T follicular helper cell (primary cell): ENCODE data around the gene SEC61A2.
A peak's percentile ranks its signal among the peaks of the same experiment; 100 is the strongest.
"Not testable (repeated sequence)": the region's sequence is repeated elsewhere in the genome, so short reads cannot be mapped to it uniquely, and the experiment has no call there.

ENCODE experiments used
- DNase-seq: peaks from one replicate; pipeline ENCODE4 v3.0.0-alpha.2; 2020; ENCODE audit warnings: low read depth
- total RNA-seq, 2 experiments: gene quantifications; one replicate each; lab custom pipeline; 2026; lab: John Stamatoyannopoulos, UW

The SEC61A2 gene
- 9.5 to 19.1 reads per million in 2 experiments for total RNA-seq

DNA sequence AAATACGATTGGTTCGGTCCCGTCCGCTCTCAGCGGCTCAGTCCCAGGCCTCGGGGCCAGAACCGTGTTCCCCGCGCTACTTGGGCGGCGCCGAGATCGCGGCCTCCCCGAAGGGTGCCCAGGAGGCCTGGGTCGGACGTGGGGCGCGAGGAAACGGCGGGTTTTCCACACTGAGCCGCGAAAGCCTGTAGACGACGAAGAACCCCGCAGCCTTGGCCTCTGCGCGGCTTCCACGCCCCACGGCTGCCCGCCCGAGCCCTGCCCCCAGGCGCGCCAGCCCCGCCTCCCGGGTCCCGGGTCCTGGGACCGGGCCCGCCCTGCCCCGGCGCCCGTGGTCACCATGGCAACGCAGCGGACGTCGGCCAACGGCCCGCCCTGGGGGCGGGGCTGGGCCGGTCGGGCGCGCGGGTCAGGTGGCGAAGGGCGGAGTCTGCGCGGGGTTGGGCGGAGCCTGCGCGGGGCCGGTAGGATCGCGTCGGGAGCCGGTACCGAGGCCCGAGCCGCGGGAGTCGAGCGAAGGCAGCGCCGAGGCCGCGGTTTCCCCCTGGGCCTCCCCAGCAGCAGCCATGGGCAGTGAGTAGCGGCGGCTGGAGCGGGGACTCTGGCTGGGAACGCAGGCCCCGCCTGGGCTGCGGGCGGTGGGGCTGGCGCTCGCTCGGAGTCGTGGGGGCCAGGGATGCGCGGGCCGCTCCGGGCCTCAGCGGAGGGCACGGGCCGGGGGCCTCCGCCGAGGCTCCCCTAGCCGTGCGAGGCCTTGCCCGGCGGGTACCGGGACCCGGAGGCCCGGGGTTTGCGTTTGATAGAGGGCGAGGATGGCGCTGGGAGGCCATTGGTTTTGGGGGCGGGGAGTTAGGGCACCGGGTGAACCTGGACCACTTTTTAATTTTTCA is at the start of gene SEC61A2:
TSS of gene SEC61A2 (plus strand) at position 456 of the 890 bp plus-strand sequence. CDS start at position 567, 111 bp downstream.
- peak; percentile 97 for DNase-seq

DNA sequence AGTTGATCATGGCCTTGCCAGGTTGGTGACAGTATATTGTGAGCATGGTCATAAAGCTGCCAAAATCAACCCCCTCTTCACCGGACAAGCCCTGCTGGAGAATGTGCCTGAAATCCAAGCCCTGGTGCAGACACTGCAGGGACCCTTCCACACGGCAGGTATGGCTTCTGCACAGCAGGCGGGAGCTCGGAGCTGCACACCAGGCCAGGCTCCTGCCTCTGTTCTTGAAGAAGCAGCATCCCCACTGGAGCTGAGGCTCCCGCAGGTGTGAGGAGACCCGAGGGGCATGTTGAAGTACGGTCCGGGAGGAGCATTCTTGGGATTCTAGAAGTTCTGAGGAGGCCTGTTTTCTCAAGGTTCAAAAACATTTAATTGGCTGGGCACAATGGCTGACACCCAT is 48.0 kb upstream of the SEC61A2 start:
- no peak for DNase-seq

DNA sequence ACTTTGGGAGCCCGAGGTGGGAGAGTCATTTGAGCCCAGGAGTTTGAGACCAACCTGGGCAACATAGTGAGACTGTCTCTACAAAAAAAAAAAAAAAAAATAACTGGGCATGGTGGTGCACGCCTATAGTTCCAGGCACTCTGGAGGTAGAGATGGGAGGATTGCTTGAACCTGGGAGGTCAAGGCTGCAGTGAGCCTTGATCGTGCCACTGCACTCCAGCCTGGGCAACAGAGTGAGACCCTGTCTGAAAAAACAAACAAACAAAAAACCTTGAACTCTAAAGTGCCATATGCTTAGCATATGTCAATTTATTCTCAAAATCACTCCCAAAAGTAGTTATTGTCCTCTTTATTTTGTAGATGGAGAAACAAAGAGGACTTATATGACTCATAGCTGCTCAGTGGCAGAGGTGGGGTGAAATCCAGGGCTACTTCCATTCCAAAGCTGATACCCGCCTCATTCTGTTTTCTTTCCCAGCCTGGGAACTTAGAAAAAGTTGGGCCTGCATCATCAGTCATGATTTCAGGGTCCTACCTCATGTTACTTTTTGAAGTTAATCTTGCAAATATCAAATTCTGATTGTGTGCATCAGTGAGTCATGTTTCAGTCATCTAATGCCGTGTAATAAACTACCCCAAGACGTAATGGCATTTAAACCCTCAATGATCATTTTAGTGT is 47.5 kb upstream of the SEC61A2 start:
- DNase-seq: no peak

DNA sequence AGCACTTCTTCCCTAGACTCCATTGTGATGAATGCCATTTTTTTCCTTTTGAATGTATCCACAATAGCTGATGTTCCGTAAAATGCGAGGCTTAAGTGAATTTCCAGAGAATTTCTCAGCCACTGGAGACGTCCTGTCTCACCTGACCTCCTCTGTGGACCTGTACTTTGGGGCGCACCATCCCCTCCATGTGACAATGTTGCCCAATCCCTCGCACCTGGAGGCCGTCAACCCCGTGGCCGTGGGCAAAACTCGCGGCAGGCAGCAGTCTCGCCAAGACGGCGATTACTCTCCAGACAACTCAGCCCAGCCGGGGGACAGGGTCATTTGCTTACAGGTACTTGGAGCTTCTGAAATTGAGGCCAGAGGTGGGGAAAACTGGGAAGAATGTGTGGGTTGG is 40.6 kb upstream of the SEC61A2 start:
- DNase-seq: no peak

DNA sequence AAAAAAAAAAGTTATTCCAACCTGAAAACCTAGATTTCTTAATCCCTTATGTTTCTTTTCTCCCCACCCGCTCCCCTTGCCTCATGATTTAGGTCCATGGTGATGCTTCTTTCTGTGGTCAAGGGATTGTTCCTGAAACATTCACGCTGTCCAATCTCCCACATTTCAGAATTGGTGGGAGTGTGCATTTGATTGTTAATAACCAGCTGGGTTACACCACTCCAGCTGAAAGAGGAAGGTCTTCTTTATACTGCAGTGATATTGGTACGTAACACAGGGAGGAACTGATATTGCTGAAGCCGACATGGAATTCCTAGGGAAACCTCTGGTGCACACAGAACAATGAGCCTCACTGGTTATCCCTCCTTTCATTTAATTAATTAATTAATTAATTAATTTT is 38.1 kb upstream of the SEC61A2 start:
- no peak for DNase-seq

DNA sequence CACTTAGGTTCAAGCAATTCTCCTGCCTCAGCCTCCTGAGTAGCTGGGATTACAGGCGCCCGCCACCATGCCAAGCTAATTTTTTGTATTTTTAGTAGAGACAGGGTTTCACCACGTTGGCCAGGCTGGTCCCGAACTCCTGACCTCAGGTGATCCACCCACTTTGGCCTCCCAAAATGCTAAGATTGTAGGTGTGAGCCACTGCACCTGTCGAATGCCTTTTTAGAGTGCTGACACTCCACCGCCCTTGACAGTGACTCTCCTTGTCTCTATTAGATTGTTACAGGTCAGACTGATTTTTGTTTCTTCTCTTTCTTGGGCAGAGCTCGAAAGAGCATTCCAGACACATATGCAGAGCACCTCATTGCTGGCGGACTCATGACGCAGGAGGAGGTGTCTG is 32.1 kb upstream of the SEC61A2 start:
- DNase-seq: not testable (repeated sequence)

DNA sequence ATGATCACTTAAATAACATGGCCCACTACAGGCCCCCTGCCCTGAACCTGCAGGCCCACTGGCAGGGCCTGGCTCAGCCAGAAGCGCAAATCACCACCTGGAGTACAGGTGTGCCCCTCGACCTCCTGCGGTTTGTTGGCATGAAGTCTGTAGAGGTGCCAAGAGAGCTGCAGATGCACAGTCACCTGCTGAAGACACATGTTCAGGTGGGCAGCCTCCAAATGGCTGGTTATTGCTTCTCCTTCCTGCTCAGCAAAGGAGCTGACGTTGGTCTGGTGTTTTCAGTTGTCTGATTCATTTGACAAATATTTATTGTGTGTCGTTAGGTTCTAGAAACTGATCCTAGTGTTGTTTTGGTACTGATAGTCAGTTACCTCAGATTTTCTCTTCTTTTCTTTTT is 31.7 kb upstream of the SEC61A2 start:
- DNase-seq: no peak

DNA sequence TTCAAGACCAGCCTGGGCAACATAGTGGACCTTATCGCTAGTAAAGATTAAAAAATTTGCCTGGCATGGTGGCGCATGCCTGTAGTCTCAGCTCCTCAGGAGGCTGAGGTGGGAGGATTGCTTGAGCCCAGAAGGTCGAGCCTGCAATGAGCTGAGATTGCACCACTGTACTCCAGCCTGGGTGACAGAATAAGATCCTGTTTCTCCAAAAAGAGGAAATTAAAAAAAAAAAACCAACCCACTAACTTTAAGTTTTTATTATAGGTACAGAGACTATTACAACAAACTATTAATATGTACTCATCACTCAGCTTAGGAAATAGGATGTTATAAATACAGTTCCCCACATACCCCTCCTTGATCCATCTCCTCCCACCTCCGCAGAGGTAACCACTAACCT is 30.5 kb upstream of the SEC61A2 start:
- DNase-seq: no peak

DNA sequence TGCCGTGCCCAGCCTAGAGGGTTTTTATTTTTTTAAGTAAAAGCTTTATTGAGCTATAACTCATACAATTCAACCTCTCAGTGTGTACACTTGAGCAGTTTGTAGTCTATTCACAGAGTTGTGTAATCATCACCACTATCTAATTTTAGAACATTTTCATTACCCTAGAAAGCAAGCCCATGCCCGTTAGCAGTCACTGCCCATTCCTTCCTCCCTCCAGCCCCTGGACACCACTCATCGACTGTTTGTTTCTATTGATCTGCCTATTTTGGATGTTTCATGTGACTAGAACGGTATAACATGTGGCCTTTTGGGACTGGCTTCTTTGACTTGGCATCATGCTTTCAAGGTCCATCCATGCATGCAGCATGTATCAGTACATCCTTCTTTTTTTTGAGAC is 25.7 kb upstream of the SEC61A2 start:
- no peak for DNase-seq

DNA sequence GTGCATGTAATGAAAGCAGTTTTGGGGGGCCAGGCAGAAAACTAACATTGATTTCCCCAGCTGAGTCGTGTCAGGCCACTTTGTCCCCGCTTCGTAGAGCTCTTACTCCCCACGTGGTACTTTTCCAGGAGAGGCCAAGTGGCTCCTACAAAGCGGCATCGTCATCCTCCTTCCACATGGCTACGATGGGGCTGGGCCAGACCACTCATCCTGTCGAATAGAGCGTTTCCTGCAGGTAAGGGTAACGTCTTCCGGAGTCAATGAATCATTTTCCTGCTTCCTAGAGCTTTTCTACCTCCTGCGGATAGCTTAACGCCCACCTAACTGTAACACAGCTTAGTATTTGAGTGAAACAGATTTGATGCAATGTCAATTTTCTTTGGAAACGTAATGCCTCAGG is 21.7 kb upstream of the SEC61A2 start:
- DNase-seq: no peak

DNA sequence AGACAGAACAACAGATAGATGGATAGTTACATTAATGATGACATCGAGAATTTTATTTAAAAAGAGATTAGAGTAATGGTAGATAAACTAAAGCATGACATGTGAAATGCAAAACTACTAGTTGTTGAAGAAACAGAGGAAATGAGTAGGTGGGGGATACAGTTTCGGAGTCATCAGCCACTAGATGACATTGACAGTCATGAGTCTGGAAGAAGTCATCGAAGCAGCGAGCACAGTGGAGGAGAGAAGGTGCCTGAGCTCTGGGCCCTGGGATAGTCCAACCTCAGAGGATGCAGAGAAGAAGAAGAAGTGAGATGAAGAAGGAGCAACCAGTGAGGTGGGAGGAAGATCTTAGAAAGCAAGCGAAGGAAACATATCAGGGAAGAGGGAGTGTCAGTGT is 20.2 kb upstream of the SEC61A2 start:
- no peak for DNase-seq

DNA sequence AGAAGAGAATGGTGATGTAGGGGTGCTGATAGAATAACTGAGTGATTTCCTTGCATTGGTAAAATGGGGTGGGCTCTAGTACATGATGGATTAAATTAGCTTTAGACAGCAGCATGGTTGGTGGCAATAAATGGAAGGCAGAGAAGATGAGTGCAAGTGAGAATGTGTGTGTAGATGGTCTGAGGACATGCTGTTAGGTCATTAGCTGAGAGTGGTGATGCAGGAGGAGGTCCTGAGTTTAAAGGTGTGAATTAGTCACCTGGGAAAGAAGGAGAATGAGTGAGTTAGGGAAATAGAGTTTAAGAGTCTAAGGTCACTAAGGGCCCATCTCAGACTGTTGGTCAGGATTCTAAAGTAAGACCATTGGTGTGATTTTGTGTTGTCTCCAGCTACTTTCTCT is 17.9 kb upstream of the SEC61A2 start:
- no peak for DNase-seq

DNA sequence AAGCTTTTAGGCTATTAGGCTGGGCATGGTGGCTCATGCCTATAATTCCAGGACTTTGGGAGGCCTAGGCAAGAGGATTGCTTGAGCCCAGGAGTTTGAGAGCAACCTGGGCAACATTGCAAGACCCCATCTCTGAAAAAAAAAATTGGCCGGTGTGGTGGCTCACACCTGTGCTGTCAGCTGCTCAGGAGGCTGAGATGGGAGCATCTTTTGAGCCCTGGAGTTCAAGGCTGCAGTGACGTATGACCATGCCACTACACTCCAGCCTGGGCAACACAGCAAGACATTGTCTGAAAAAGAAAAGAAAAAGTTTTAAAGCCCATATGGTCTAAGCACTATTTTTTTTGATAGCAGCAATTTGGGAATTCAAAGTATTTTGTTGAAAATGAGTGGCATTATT is 15.8 kb upstream of the SEC61A2 start:
- DNase-seq: no peak

DNA sequence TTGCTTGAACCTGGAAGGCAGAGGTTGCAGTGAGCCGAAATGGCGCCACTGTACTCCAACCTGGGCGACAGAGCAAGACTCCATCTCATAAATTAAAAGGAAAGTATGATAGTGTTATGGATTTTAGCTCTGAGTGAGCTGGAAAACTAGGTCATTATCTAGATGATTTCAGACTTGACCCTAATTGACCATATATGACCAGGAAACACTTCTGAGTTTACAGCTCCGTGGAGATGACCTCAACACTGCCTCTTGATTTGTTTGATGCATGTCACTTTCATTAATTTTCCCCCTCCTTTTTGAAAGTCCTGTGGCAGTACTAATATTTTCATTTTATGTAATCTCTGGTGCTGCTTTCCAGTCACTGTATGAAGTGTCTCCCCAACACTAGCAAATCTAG is 7.8 kb upstream of the SEC61A2 start:
- DNase-seq: no peak

DNA sequence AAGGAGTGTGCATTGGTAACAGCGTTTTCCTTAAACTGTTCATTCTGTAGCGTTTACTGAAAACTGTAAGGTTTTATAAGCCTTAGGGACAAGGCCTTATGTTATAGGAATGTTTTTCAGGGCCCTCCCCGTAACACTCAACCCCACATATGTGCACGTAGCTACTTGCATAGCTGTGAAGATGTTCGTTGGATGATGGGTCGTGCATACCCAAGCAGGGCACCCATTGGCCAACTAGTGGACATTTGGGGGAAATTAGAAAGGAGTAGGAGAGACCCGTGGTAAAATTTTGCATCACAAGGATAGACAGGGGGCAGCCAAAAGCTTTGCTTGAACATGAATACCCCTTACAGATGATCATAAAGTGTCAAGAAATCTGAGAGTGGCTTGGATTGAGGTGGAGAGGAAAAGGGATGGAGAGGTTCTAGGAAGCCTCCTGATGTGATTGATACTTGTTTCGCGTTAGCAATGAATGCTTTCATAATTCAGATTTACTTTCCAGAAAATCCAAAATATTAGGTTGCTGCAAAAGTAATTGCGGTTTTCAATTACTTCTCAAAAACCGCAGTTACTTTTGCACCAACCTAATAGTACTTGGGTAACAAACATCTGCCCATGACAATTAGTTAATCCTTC is 878 bp downstream of the SEC61A2 start:
- DNase-seq: peak; percentile 3

DNA sequence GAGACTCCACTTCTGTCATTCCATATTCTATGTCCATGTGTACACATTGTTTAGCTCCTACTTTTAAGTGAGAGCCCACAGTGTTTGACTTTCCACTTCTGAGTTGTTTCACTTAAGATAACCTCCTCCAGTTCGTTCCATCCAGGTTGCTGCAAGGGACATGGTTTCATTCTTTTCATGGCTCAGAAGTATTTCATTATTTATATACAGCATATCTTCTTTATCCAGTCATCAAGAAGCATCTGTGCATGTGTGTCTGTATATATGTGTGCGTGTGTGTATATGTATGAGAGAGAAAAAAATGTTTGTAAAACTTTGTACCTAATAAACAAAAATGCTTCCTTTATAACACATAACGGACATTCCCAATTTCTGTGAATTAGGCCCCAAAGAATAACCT is 6.2 kb downstream of the SEC61A2 start:
- DNase-seq: no peak

DNA sequence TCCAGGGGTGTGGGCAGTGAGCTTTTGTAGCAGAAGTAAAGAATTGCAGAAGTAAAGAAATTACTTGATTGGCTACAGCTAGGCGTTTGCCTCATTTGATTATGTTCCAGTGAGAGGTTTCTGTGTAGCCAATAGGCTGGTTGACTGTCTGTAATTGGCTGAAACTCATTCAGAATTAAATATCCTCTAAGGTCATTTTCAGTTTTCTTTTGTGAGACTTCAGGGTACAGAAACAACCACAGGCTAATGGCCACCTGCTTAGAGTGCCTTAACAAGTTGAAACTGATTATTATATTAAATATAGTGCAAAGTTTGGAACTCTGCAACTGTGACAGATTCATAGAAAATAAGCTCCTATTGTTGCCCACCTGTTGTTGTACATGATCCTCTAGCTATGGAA is 10.6 kb downstream of the SEC61A2 start:
- DNase-seq: no peak

DNA sequence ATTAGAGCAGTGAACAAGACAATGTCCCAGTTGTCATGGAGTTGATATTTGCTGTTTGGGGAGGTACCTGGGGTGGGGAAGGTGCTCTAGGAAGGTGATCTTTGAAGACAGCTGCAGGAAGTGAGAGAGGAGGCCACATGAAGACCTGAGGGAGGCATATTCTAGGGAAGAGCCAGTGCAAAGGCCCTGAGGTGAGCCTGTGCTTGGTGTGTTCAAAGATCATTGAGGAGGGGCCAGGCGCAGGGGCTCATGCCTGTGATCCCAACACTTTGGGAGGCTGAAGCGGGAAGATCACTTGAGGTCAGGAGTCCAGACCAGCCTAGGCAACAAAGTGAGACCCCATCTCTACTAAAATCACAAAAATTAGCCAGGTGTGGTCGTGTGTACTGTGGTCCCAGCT is 15.1 kb downstream of the SEC61A2 start:
- no peak for DNase-seq

DNA sequence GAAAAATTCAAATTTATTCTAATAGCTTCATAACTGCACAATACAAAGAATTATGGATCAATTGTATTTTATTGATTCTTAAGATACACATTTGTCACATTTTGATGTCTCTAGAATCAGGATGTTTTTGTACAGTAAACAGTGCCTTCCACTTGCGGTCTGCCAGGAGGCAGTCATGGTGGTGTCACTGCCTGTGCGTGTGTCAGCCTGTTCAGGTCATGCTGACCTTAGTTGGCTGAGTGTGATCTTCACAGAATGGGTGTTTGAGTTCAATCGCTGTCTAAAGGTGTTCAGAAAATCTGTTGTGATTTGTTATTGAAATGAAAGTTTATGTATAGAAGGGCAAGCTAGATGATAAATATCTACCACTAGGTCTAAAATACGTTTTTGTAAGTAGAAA is 20.7 kb downstream of the SEC61A2 start:
- no peak for DNase-seq

DNA sequence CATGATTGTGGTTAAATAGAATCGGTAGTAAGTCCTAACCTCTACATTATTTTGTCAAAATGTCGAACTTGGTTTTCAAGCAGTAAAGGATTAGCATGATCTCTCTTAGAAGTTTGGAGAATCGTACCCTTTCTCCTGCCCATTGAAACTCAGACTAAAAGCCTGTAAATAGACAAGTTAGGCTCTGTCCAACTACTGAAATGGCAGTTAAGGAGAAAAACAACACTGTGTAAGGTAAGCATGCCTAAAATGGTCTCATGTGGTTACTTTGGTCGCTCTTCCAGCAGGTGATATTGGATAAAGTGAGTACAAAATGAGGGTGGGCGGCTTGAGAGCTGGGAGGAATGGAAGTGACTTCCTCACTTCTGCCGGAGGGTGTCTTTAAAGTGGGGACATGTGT is 25.0 kb downstream of the SEC61A2 start:
- no peak for DNase-seq

DNA sequence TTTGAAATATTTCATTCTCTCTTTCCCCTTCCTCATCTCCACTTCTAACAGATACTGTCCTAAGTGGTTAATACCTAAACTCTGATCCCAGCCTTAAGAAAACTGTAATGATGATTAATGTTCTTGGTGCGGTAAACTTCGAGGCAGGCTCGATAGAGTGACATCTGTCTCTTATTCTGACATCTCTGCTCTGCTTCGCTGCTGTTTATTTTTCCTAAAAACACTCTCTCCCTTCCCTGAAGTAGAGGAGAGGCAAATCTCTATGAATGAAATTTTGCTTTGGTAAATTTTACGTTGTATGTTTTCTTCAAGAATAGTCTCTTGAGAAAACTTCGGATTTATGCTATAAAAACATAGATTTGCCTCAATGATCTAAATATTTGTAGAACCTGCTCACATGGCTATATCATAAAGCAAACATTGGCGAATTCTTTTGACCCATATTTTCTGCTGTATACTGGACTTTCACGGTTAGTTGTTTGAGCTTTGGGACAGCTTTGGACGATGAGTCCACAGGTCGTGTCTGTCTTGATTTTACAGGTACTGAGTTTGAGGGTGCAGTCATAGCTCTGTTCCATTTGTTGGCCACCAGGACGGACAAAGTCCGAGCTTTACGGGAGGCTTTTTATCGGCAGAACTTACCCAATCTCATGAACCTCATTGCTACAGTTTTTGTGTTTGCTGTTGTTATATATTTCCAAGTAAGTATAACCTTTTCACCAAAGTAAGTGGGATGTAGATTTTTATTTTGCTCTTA is 27.1 kb downstream of the SEC61A2 start:
- DNase-seq: no peak

DNA sequence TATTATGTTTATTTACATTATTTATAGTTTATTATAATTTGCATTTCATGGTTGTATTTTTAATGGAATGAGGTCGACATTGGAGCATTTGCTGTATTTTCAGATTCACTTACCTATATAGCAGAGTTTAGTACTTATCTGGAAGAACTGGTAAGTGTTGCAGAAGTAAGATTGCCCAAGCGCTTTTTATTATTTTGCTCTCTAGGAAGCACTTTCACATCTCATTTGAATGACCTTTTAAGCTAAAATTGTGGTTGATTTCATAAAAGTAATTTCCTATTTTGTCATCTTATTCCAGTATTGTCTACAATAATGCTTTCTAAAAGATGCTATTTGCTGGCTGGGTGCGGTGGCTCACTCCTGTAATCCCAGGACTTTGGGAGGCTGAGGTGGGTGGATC is 28.6 kb downstream of the SEC61A2 start:
- no peak for DNase-seq
